Stimulated activated naive CD4-positive, alpha-beta T cell (primary cell): ENCODE data around the gene CPLX3.

ENCODE experiments used
- DNase-seq, 6 experiments: peaks; one replicate each; lab custom pipeline; 2025; lab: John Stamatoyannopoulos, UW

The CPLX3 gene

DNA sequence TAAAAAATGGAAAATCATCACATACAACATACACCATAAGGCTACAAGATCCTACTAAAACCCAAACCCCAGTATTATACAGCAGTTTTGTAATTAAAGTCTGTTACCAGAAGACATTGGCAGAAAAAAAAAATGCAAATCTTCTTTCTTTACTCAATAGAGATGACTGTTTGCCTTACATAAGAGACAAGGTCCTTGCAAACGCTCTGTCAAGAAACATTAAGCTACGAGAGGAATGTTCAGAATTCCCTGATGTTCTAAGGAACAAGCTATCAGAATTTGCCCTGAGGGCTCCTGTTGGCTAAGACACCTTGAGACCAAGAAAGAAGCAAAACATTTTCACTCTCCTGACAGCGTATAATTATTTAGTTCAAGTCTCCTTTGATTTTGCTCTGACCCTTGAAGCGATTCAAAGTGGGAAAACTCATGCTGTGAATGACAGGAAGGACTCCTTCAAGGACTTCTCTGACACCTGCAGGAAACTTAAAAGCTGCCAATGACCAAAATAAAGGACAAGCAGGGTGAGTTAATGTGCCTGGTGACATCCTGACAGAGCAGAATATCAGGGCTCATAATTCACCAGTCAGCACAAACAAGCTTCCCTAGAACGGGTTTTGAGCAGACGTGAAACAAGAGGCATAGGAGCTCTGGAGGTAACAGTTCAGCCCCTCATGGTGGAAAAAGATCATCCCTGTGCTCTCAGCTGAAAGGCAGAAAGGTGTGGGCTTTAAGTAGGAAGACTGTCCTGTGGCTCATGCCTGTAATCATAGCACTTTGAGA lies 44.2 kb downstream of the CPLX3 start:
- DNase-seq, result no peak

DNA sequence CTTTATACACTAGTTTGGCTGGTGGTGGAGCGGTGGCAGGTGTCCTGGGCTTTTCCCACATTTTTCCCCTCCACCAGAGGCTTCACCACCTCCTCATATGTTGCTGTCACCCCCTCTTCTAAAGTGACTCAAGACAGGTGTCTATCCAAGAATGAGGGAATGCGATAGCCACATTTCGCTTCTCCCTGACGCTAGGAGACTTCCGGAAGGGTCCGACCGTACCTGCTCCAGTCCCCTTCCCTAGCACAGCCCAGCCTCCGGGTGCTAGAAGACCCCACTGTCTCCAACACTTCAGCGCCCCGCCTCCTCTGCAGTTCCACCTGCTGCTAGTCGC lies 46.2 kb downstream of the CPLX3 start:
- DNase-seq, result no peak

- DNase-seq, result peak; percentile 84 to 98 (median 92)
Observed at GRCh38 chr15:74873036-74873755, 46.8 kb downstream of the CPLX3 start, which contains the start of gene SCAMP2. SCAMP2 (minus strand) TSS chr15:74873365; CDS start chr15:74873255, 110 bp downstream.

DNA sequence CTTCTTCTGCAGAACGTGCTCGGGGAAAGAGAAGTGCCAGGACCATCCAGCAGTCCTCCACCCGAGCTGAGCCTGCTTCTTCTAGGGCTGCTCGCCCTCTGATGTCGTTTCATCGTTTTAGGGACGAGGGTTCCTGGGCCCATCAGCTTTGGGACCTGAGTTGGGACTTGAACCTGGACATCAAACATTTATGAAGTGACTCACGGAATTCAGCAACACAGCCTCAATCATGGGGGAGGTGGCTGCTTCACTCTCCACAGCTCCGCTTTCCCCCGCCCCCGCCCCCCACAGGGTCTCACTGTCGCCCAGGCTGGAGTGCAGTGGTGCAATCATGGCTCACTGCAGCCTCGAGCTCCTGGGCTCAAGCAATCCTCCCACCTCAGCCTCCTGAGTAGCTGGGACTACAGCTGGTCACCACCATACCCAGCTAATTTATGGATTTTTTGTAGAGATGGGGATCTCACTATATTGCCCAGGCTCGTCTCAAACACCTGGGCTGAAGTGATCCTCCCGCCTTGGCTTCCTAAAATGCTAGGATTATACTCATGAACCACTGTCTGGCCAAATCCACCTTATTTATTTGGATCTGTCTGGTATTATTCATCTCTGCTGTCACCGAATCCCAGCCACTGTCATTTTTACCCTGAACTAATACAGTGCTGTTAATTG lies 47.5 kb downstream of the CPLX3 start:
- peak in 2 of 6 experiments; percentile 19 to 32 for DNase-seq

GRCh38 chr15:74878273-74878672 lies 51.8 kb downstream of the CPLX3 start:
- no peak for DNase-seq
